ENCODE measurements around the gene UGT8. TPM values are rescaled to one million over a fixed set of nuclear protein-coding genes. Genes with fewer than 3 reads are reported as not detected.

UGT8 gene
- total RNA-seq, 1 experiment from 2014 or later, result 14.8 TPM

DNA sequence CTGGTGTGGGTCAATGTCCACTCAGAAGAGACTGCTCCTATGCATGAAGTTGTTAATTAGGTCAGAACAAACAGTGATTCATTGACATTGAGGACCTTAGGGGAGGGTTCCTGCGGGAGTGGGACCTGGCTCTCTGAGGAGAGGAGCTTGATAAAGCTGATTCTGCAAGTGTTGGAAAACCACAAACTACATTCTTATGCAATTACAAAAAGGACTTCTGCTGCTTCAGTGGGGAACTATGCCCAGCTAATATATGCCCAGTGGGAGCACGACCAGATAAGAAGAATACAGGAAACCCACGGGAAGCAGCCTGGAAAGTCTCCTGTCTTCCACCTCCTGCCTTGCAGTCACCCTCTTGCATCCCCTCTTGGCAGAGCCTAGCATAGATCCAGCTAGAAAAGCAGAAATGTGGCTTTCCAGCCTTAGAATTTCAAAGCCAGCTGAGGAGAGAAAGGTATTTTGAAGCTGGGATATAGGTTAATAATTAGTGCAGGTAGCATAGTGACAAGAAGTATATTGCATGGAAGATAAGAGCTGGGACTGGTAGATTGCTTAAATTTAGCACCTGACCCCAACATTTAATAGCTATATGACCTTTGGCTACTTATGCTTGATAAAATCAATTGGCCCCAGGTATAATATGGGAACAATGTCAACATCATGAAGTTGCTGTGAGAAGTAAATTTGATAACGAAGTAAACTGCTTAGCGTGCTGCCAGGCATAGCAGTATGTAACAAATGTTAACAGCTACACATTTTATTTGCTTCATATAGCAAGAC lies 34.9 kb upstream of the UGT8 start:
- POLR2A ChIA-PET, result no interaction called here
- intact Hi-C loops (cut with micrococcal nuclease), result no loop called here
- TF ChIP-seq SP1 (IDR thresholded peaks at IDR 0.05; ENCODE audit: low read depth) (no peak), YY1 (IDR thresholded peaks at IDR 0.05; ENCODE audit: extremely low read depth, insufficient replicate concordance, low read depth, low read length) (no peak), ZFX (IDR thresholded peaks at IDR 0.05) (no peak), TCF7L2 (IDR thresholded peaks at IDR 0.05; ENCODE audit: borderline replicate concordance, extremely low read depth, insufficient read depth, insufficient read length) (no peak), RAD21 (IDR thresholded peaks at IDR 0.05; ENCODE audit: low read depth) (no peak), EZH2phosphoT487 (IDR thresholded peaks at IDR 0.05; ENCODE audit: borderline replicate concordance) (no peak), CBX3 (IDR thresholded peaks at IDR 0.05; ENCODE audit: low read depth) (no peak), ELF1 (IDR thresholded peaks at IDR 0.05; ENCODE audit: borderline replicate concordance, low read depth) (no peak), POLR2A (IDR thresholded peaks at IDR 0.05; ENCODE audit: borderline replicate concordance, extremely low read depth, insufficient read depth, insufficient read length) (no peak), FOSL1 (IDR thresholded peaks at IDR 0.05; ENCODE audit: low read depth) (no peak), JUND (IDR thresholded peaks at IDR 0.05) (no peak), CEBPB (IDR thresholded peaks at IDR 0.05; ENCODE audit: low read depth) (no peak)
- TF ChIP-seq, protein P1, sequence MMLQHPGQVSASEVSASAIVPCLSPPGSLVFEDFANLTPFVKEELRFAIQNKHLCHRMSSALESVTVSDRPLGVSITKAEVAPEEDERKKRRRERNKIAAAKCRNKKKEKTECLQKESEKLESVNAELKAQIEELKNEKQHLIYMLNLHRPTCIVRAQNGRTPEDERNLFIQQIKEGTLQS (IDR thresholded peaks at IDR 0.05), result no peak
- TF ChIP-seq, protein P2, sequence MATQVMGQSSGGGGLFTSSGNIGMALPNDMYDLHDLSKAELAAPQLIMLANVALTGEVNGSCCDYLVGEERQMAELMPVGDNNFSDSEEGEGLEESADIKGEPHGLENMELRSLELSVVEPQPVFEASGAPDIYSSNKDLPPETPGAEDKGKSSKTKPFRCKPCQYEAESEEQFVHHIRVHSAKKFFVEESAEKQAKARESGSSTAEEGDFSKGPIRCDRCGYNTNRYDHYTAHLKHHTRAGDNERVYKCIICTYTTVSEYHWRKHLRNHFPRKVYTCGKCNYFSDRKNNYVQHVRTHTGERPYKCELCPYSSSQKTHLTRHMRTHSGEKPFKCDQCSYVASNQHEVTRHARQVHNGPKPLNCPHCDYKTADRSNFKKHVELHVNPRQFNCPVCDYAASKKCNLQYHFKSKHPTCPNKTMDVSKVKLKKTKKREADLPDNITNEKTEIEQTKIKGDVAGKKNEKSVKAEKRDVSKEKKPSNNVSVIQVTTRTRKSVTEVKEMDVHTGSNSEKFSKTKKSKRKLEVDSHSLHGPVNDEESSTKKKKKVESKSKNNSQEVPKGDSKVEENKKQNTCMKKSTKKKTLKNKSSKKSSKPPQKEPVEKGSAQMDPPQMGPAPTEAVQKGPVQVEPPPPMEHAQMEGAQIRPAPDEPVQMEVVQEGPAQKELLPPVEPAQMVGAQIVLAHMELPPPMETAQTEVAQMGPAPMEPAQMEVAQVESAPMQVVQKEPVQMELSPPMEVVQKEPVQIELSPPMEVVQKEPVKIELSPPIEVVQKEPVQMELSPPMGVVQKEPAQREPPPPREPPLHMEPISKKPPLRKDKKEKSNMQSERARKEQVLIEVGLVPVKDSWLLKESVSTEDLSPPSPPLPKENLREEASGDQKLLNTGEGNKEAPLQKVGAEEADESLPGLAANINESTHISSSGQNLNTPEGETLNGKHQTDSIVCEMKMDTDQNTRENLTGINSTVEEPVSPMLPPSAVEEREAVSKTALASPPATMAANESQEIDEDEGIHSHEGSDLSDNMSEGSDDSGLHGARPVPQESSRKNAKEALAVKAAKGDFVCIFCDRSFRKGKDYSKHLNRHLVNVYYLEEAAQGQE (IDR thresholded peaks at IDR 0.05; ENCODE audit: low read depth), result no peak
- Histone ChIP-seq H3K9me2 (ENCODE audit: insufficient read depth) (no peaks in the 10 kb centered on the region), H3K79me2 (ENCODE audit: insufficient read depth, low read length) (no peaks in the 10 kb centered on the region), H2AFZ (ENCODE audit: low read depth, low read length, poor library complexity, severe bottlenecking) (no peak overlapping the region), H4K20me1 (ENCODE audit: insufficient read depth) (no peaks in the 10 kb centered on the region), H3K4me1 (ENCODE audit: control insufficient read depth in 1 of 2, insufficient read depth in 2 of 2, low read length in 2 of 2) (no peaks in the 10 kb centered on the region), H3K4me2 (ENCODE audit: low read length) (no peak overlapping the region), H3K9ac (ENCODE audit: low read length) (no peak overlapping the region), H3K4me3 (replicated peaks in 1 of 2; ENCODE audit: low read depth in 1 of 2, low read length in 2 of 2) (no peak overlapping the region), H3K27ac (ENCODE audit: low read depth, low read length) (no peak overlapping the region), H3K36me3 (ENCODE audit: control insufficient read depth in 1 of 2, insufficient read depth in 2 of 2, low read length in 2 of 2) (no peaks in the 10 kb centered on the region), H3K27me3 (ENCODE audit: insufficient read depth, low read length) (no peaks in the 10 kb centered on the region), H3K9me3 (ENCODE audit: control insufficient read depth in 1 of 2, insufficient read depth in 1 of 2, low read depth in 1 of 2, low read length in 2 of 2) (peaks cover 0 to 6% of the 10 kb centered on the region in 2 experiments; a peak in 1 of 4 replicates)
- no TSS peak for BruUV-seq (replicated peaks)
- CTCF ChIA-PET, result no interaction called here
- no peak for DNase-seq (ENCODE audit: low read depth, low spot score)
- ATAC-seq, result peak; percentile 49
- RAD21 ChIA-PET (ENCODE audit: low non-redundant PET in 1 of 2, low total read pairs in 2 of 2, uncharacterized antibody in 2 of 2, unreplicated experiment in 2 of 2), result no interaction called here

All from HCT116 (cell line).